Measurements from ENCODE around the gene VWF.

The VWF gene

GRCh38 chr12:5976711-5977110 lies 147.8 kb downstream of the VWF start:
- no peaks in the 10 kb centered on the region for H3K4me1 ChIP-seq (ENCODE audit: insufficient read depth, low read length, severe bottlenecking)
- H3K9me3 ChIP-seq (ENCODE audit: low read length), result no peaks in the 10 kb centered on the region
- no peak overlapping the region for H3K4me3 ChIP-seq (ENCODE audit: low read depth, low read length, poor library complexity, severe bottlenecking)
- H2AFZ ChIP-seq (ENCODE audit: low read length), result no peak overlapping the region
- no peaks in the 10 kb centered on the region for H3F3A ChIP-seq (ENCODE audit: insufficient read depth, low read length)
- H3K79me2 ChIP-seq (ENCODE audit: insufficient read depth, low read length), result no peaks in the 10 kb centered on the region
- no peaks in the 10 kb centered on the region for H3K9me2 ChIP-seq (ENCODE audit: low read depth, low read length)
- no peak overlapping the region for H3K4me2 ChIP-seq (ENCODE audit: low read length)
- H3K9ac ChIP-seq (ENCODE audit: low read length), result no peak overlapping the region
- no peaks in the 10 kb centered on the region for H3K36me3 ChIP-seq (ENCODE audit: insufficient read depth, low read length)
- H3K27ac ChIP-seq (ENCODE audit: low read depth, low read length, poor library complexity, severe bottlenecking), result no peak overlapping the region
- H4K20me1 ChIP-seq (ENCODE audit: insufficient read depth, low read length), result no peaks in the 10 kb centered on the region
- TF ChIP-seq EZH2 (IDR thresholded peaks at IDR 0.05; ENCODE audit: borderline replicate concordance, low read length), result no peak
- no peak for TF ChIP-seq CTCF (IDR thresholded peaks at IDR 0.05; ENCODE audit: low read length)
- H3K27me3 ChIP-seq (ENCODE audit: insufficient read depth, low read length), result no peaks in the 10 kb centered on the region; the same call in 1 of the 2 replicates

GRCh38 chr12:5976196-5976595 lies 148.3 kb downstream of the VWF start:
- Histone ChIP-seq H3K4me3 (ENCODE audit: low read depth, low read length, poor library complexity, severe bottlenecking) (no peak overlapping the region), H3K36me3 (ENCODE audit: insufficient read depth, low read length) (no peaks in the 10 kb centered on the region)
- TF ChIP-seq EZH2 (IDR thresholded peaks at IDR 0.05; ENCODE audit: borderline replicate concordance, low read length) (no peak), CTCF (IDR thresholded peaks at IDR 0.05; ENCODE audit: low read length) (no peak)

GRCh38 chr12:5973461-5974115 lies 150.9 kb downstream of the VWF start:
- Histone ChIP-seq H3K4me1 (ENCODE audit: insufficient read depth, low read length, severe bottlenecking) (no peaks in the 10 kb centered on the region), H3K4me2 (ENCODE audit: low read length) (no peak overlapping the region), H3K79me2 (ENCODE audit: insufficient read depth, low read length) (no peaks in the 10 kb centered on the region), H3K4me3 (ENCODE audit: low read depth, low read length, poor library complexity, severe bottlenecking) (no peak overlapping the region), H4K20me1 (ENCODE audit: insufficient read depth, low read length) (no peaks in the 10 kb centered on the region), H3K9me3 (ENCODE audit: low read length) (no peaks in the 10 kb centered on the region), H3K9me2 (ENCODE audit: low read depth, low read length) (no peaks in the 10 kb centered on the region), H3K27ac (ENCODE audit: low read depth, low read length, poor library complexity, severe bottlenecking) (no peak overlapping the region), H3F3A (ENCODE audit: insufficient read depth, low read length) (no peaks in the 10 kb centered on the region), H3K36me3 (ENCODE audit: insufficient read depth, low read length) (no peaks in the 10 kb centered on the region), H2AFZ (ENCODE audit: low read length) (no peak overlapping the region), H3K27me3 (ENCODE audit: insufficient read depth, low read length) (peaks cover 4% of the 10 kb centered on the region; the same call in 1 of the 2 replicates), H3K9ac (ENCODE audit: low read length) (no peak overlapping the region)
- TF ChIP-seq EZH2 (IDR thresholded peaks at IDR 0.05; ENCODE audit: borderline replicate concordance, low read length) (no peak), CTCF (IDR thresholded peaks at IDR 0.05; ENCODE audit: low read length) (no peak)

More at GRCh38 chr12:5976196-5976595, 148.3 kb downstream of the VWF start:
- no peaks in the 10 kb centered on the region; the same call in 1 of the 2 replicates for H3K27me3 ChIP-seq (ENCODE audit: insufficient read depth, low read length)
- no peak overlapping the region for H3K27ac ChIP-seq (ENCODE audit: low read depth, low read length, poor library complexity, severe bottlenecking)
- no peaks in the 10 kb centered on the region for H4K20me1 ChIP-seq (ENCODE audit: insufficient read depth, low read length)
- no peaks in the 10 kb centered on the region for H3K9me2 ChIP-seq (ENCODE audit: low read depth, low read length)
- no peak overlapping the region for H3K9ac ChIP-seq (ENCODE audit: low read length)
- H3K9me3 ChIP-seq (ENCODE audit: low read length), result no peaks in the 10 kb centered on the region
- H3K79me2 ChIP-seq (ENCODE audit: insufficient read depth, low read length), result no peaks in the 10 kb centered on the region
- H3K4me2 ChIP-seq (ENCODE audit: low read length), result no peak overlapping the region
- H2AFZ ChIP-seq (ENCODE audit: low read length), result no peak overlapping the region
- H3K4me1 ChIP-seq (ENCODE audit: insufficient read depth, low read length, severe bottlenecking), result no peaks in the 10 kb centered on the region
- no peaks in the 10 kb centered on the region for H3F3A ChIP-seq (ENCODE audit: insufficient read depth, low read length)

All from OCI-LY1 (cell line).